ENCODE measurements around the gene DISC1. TPM values are rescaled to one million over a fixed set of nuclear protein-coding genes. Genes with fewer than 3 reads are reported as not detected.

The DISC1 gene
- total RNA-seq, 1 experiment from 2014 or later, result 1.8 TPM

DNA sequence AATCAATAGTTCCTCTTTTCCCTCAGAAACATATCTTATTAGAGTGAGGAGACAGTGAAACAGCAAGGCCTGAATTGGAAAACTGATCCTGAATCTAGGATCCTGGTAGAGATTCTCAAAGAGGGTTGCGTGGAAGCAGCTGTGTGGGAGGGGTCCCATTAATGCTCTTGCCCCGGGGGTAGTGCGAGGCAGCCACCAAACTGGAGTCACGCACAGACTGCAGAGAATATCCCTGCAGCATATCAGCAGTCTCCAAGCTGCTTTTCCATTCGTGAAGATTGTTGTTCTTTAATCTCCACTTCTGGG lies 150.1 kb downstream of the DISC1 start:
- ChIA-PET CTCF (no interaction called here), POLR2A (ENCODE audit: low non-redundant PET) (no interaction called here)
- Histone ChIP-seq H3K4me1 (ENCODE audit: insufficient read depth, low read length, poor library complexity, severe bottlenecking) (no peaks in the 10 kb centered on the region), H3K4me3 (ENCODE audit: low read depth, low read length, poor library complexity, severe bottlenecking) (no peak overlapping the region), H3K27ac (ENCODE audit: low read depth, low read length, poor library complexity, severe bottlenecking) (no peak overlapping the region), H3K27me3 (replicated peaks; ENCODE audit: insufficient read depth, low read depth, low read length, poor library complexity) (no peaks in the 10 kb centered on the region), H3K9me3 (ENCODE audit: low read depth, low read length, poor library complexity, severe bottlenecking) (no peaks in the 10 kb centered on the region), H3K36me3 (ENCODE audit: insufficient read depth, low read length, poor library complexity, severe bottlenecking) (no peaks in the 10 kb centered on the region)
- TF ChIP-seq, protein P1, sequence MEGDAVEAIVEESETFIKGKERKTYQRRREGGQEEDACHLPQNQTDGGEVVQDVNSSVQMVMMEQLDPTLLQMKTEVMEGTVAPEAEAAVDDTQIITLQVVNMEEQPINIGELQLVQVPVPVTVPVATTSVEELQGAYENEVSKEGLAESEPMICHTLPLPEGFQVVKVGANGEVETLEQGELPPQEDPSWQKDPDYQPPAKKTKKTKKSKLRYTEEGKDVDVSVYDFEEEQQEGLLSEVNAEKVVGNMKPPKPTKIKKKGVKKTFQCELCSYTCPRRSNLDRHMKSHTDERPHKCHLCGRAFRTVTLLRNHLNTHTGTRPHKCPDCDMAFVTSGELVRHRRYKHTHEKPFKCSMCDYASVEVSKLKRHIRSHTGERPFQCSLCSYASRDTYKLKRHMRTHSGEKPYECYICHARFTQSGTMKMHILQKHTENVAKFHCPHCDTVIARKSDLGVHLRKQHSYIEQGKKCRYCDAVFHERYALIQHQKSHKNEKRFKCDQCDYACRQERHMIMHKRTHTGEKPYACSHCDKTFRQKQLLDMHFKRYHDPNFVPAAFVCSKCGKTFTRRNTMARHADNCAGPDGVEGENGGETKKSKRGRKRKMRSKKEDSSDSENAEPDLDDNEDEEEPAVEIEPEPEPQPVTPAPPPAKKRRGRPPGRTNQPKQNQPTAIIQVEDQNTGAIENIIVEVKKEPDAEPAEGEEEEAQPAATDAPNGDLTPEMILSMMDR (conservative IDR thresholded peaks at IDR 0.05; ENCODE audit: low read depth, low read length), result no peak
- no peak for TF ChIP-seq EZH2 (IDR thresholded peaks at IDR 0.05; ENCODE audit: borderline replicate concordance, low read depth, low read length, poor library complexity, severe bottlenecking)
- no peak for DNase-seq (ENCODE audit: low spot score)
- BruUV-seq (replicated peaks), result no TSS peak
- intact Hi-C loops (cut with micrococcal nuclease; ENCODE audit: unreplicated experiment), result no loop called here

DNA sequence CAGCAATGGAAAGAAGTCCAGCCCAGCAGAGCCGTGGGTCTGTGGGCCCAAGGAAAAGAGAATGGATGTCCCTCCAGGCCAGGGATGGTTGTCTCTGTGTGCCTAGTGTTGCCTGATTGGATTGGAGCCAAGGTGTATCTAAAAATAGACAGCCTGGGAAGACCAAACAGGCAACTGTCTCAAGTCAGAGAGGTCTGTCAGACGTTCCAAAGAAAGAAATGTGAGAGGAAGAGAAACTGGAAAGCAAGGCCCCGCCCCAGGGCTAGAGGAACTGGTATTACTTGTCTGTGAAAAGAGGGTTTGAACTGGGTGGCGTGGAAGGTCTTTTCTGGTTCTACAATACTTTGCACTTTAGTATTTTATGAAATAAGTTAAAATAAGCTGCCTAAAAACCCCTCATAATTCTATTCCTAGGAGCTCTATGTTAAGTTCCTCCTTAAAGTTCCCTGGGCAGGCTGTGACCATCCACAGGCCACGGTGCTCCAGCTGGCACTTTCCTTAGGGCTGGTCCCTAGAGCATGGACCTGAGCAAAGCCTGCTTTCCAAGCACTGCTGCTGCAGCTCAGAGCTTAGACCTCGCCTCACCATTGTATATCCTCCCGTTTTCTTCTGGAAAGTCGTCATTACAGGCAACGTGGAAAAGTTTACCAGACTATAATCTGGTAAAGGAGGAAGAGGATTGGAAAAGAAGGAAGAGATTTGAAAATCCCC lies 151.6 kb downstream of the DISC1 start:
- TF ChIP-seq, protein P1 (conservative IDR thresholded peaks at IDR 0.05; ENCODE audit: low read depth, low read length), result no peak
- TF ChIP-seq EZH2 (IDR thresholded peaks at IDR 0.05; ENCODE audit: borderline replicate concordance, low read depth, low read length, poor library complexity, severe bottlenecking), result no peak
- Histone ChIP-seq H3K27me3 (replicated peaks; ENCODE audit: insufficient read depth, low read depth, low read length, poor library complexity) (no peaks in the 10 kb centered on the region), H3K9me3 (ENCODE audit: low read depth, low read length, poor library complexity, severe bottlenecking) (no peaks in the 10 kb centered on the region), H3K27ac (ENCODE audit: low read depth, low read length, poor library complexity, severe bottlenecking) (no peak overlapping the region), H3K4me1 (ENCODE audit: insufficient read depth, low read length, poor library complexity, severe bottlenecking) (no peaks in the 10 kb centered on the region), H3K4me3 (ENCODE audit: low read depth, low read length, poor library complexity, severe bottlenecking) (no peak overlapping the region), H3K36me3 (ENCODE audit: insufficient read depth, low read length, poor library complexity, severe bottlenecking) (no peaks in the 10 kb centered on the region)
- BruUV-seq (replicated peaks), result no TSS peak
- POLR2A ChIA-PET (ENCODE audit: low non-redundant PET), result no interaction called here
- DNase-seq (ENCODE audit: low spot score), result no peak
- CTCF ChIA-PET, result interaction anchor here (1.0 kb wide), 1 partner anchor 21 kb away, joined by 3 read pairs; no protein-coding TSS in a partner anchor
- intact Hi-C loops (cut with micrococcal nuclease; ENCODE audit: unreplicated experiment), result no loop called here

DNA sequence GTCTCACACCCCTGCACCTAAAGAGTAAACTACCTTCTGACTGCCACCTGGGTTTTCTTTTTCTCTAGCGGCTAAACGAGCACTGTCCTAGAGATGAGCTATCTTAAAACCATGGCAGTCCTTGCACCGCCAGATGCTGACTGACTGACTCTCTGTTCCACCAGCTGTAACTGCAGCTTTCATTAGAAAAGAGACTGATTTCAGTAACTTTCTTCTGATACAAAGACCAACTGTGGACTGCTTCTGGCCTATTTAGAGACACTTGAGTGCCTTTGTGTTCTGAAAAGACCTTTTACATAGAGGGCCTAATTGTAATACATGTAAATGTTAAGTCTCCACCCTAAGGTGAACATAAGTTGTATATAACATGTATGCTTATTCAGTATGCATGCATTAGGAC lies 152.5 kb downstream of the DISC1 start:
- TF ChIP-seq, protein P1 (conservative IDR thresholded peaks at IDR 0.05; ENCODE audit: low read depth, low read length), result no peak
- TF ChIP-seq EZH2 (IDR thresholded peaks at IDR 0.05; ENCODE audit: borderline replicate concordance, low read depth, low read length, poor library complexity, severe bottlenecking), result no peak
- no peaks in the 10 kb centered on the region for H3K9me3 ChIP-seq (ENCODE audit: low read depth, low read length, poor library complexity, severe bottlenecking)
- intact Hi-C loops (cut with micrococcal nuclease; ENCODE audit: unreplicated experiment), result no loop called here
- no peaks in the 10 kb centered on the region for H3K27me3 ChIP-seq (replicated peaks; ENCODE audit: insufficient read depth, low read depth, low read length, poor library complexity)
- H3K4me3 ChIP-seq (ENCODE audit: low read depth, low read length, poor library complexity, severe bottlenecking), result no peak overlapping the region
- ChIA-PET CTCF (no interaction called here), POLR2A (ENCODE audit: low non-redundant PET) (no interaction called here)
- no peak for DNase-seq (ENCODE audit: low spot score)
- H3K4me1 ChIP-seq (ENCODE audit: insufficient read depth, low read length, poor library complexity, severe bottlenecking), result no peaks in the 10 kb centered on the region
- no peaks in the 10 kb centered on the region for H3K36me3 ChIP-seq (ENCODE audit: insufficient read depth, low read length, poor library complexity, severe bottlenecking)
- no TSS peak for BruUV-seq (replicated peaks)
- H3K27ac ChIP-seq (ENCODE audit: low read depth, low read length, poor library complexity, severe bottlenecking), result no peak overlapping the region
